Heart left ventricle (tissue), 13 donors: Measurements from ENCODE around the gene SEMA5B.

Source experiments
- CTCF ChIP-seq, 12 donors: fragments of 200-600 bp; sonication (generic) in 4 of 12; IDR thresholded peaks; one replicate each; pipeline versions ENCODE4 v1.5.0 to v1.8.0; 2018 to 2022; ENCODE audit warnings: antibody characterized with exemption in 12 of 12, mild to moderate bottlenecking in 5 of 12
- POLR2A ChIP-seq, 2 donors: fragments of 450-650 bp; IDR thresholded peaks; one replicate each; pipeline ENCODE4 v1.6.1; 2017; ENCODE audit warnings: antibody characterized with exemption in 2 of 2, mild to moderate bottlenecking in 2 of 2, moderate library complexity in 2 of 2
- donor health status: ischemic (EF 13 %, LVEDD 7.1; RV severe dilation, severe dysfunction).
- donor health status: DM: no; HTN: yes; CAD: no.
- donor health status: DM: no; HTN: no; CAD: no.
- donor health status: ischemic (EF 25% LVEDD 6.9; RV normal size, moderate dysfunction).
- donor health status: ischemic (EF 25% LVEDD 5.7; RV mildly dilated, moderate dysfunction).
- donor health status: ischemic (EF 35%, LVEDD 5.7; RV mildly dilated, moderate dysfunction).
- donor health status: nonischemic (EF 11% LVEDD 7.7; RV severe dilation, severe dysfunction).
- donor health status: DM: yes; HTN: yes; CAD: no.
- donor health status: PGD.
- donor health status: ischemic (EF 29% LVEDD 5.4; RV normal size, mild dysfunction).
- donor health status: nonischemic (EF 23%, LVEDD 6.1; RV moderate dilation, normal function).

- TF ChIP-seq CTCF (IDR thresholded peaks at IDR 0.05) (no peak), POLR2A (IDR thresholded peaks at IDR 0.05) (no peak)
Measured at GRCh38 chr3:122986693-122987179, 40.8 kb downstream of the SEMA5B start.
